AG10803 (cell line): Measurements from ENCODE around the gene TTLL10.

Experiments used
- DNase-seq: peaks from one replicate; pipeline ENCODE4 v3.0.0; 2010; ENCODE audit warnings: low read depth
- H3K4me3 ChIP-seq: 2 replicates; pipeline ENCODE4 v1.5.1; 2011; ENCODE audit warnings: mild to moderate bottlenecking, low read length, control low read depth
- TF ChIP-seq, protein P1 (sequence below): conservative IDR thresholded peaks from 2 replicates; pipeline ENCODE4 v1.5.1; 2011; ENCODE audit warnings: mild to moderate bottlenecking, low read length, control low read depth, inconsistent platforms

The TTLL10 gene

GRCh38 chr1:1181129-1181937, 7.7 kb downstream of the TTLL10 start:
- H3K4me3 ChIP-seq = no peak overlapping the region
- TF ChIP-seq, protein P1, sequence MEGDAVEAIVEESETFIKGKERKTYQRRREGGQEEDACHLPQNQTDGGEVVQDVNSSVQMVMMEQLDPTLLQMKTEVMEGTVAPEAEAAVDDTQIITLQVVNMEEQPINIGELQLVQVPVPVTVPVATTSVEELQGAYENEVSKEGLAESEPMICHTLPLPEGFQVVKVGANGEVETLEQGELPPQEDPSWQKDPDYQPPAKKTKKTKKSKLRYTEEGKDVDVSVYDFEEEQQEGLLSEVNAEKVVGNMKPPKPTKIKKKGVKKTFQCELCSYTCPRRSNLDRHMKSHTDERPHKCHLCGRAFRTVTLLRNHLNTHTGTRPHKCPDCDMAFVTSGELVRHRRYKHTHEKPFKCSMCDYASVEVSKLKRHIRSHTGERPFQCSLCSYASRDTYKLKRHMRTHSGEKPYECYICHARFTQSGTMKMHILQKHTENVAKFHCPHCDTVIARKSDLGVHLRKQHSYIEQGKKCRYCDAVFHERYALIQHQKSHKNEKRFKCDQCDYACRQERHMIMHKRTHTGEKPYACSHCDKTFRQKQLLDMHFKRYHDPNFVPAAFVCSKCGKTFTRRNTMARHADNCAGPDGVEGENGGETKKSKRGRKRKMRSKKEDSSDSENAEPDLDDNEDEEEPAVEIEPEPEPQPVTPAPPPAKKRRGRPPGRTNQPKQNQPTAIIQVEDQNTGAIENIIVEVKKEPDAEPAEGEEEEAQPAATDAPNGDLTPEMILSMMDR = no peak
- no peak for DNase-seq

DNA sequence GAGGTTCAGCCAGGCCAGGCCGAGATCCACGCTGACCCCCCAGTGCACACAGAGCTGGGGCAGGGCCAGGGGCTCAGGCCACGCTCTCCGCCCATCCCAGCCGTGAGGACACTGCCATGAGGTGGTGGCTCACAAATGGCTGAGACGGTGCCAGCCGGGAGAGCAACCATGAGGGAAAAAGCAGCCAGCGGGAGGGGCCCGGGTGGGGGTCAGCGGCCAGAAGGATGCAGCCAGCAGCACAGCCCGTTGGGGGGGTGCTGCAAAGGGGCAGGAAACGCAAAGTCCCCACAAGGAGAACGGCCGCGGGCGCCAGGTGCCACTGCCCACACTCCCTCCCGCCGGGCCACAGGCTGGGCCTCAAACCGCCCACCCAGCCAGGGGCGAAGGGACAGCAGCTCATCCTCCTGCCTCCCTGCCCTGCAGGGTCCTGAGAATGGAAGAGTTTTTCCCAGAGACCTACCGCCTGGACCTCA, 8.3 kb downstream of the TTLL10 start:
- DNase-seq = no peak
- no peak overlapping the region for H3K4me3 ChIP-seq
- TF ChIP-seq, protein P1 = no peak

DNA sequence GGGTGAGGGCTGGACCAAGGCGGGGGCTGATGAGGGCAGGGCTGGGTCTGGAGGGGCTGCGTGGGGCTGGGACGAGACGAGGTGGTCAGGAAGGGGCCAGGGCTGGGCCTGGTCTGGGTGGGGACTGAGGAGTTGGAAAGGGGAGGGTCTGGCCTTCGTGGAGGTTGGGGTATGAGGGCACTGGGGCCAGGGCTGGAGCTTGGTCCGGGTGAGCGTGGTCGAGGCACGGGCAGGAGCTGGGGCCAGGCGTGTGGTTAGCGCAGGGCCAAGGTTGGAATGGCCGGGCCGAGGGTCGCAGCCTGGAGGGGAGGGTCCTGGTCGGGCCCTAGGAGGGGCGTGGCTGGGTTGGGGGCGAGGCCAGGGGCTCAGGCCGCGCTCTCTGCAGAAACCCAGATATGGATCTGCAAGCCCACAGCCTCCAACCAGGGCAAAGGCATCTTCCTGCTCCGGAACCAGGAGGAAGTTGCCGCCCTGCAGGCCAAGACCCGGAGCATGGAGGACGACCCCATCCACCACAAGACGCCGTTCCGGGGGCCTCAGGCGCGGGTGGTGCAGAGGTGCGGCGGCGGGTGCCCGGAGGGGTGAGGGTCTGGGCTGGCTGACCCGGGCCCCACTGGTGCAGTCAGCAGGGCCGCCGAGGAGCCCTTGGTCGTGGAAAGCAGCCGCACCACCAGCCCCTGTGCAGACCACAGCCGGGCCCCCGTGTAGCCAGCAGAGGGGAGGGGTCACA, 9.0 kb downstream of the TTLL10 start:
- TF ChIP-seq, protein P1 = no peak
- no peak overlapping the region for H3K4me3 ChIP-seq
- DNase-seq = no peak

GRCh38 chr1:1183221-1183747, 9.6 kb downstream of the TTLL10 start:
- no peak for DNase-seq
- no peak overlapping the region for H3K4me3 ChIP-seq
- TF ChIP-seq, protein P1 = no peak

- TF ChIP-seq, protein P1 = no peak
- no peak overlapping the region for H3K4me3 ChIP-seq
- no peak for DNase-seq
Measured at GRCh38 chr1:1183833-1184775, 10.4 kb downstream of the TTLL10 start.

GRCh38 chr1:1185101-1185765, 11.6 kb downstream of the TTLL10 start:
- no peak overlapping the region for H3K4me3 ChIP-seq
- TF ChIP-seq, protein P1 = no peak
- DNase-seq = no peak
